Peyer's patch (tissue), 4 donors: Measurements from ENCODE around the gene GIMD1. TPM values are rescaled to one million over a fixed set of nuclear protein-coding genes. Genes with fewer than 3 reads are reported as not detected.

Source experiments
- DNase-seq, 3 donors: peaks; one replicate each; pipeline ENCODE4 v3.0.0-alpha.2; 2017 to 2019
- H3K27ac ChIP-seq, 4 donors: fragments of 200-600 bp; sonication (generic); one replicate each; pipeline ENCODE4 v1.5.1; 2016 to 2019
- H3K27me3 ChIP-seq, 2 donors: fragments of 200-600 bp; sonication (generic); one replicate each; pipeline ENCODE4 v1.5.1; 2019
- H3K36me3 ChIP-seq, 3 donors: fragments of 200-600 bp; sonication (generic); one replicate each; pipeline ENCODE4 v1.5.1; 2016 to 2019
- H3K4me1 ChIP-seq, 4 donors: fragments of 200-600 bp; sonication (generic); one replicate each; pipeline ENCODE4 v1.5.1; 2016 to 2019
- H3K4me3 ChIP-seq, 4 donors: fragments of 200-600 bp; sonication (generic); 1 replicate in 3 of 4; 2 replicates in 1 of 4; pipeline ENCODE4 v1.5.1; 2016 to 2019; ENCODE audit warnings: mild to moderate bottlenecking in 1 of 4
- H3K9me3 ChIP-seq, 4 donors: fragments of 200-600 bp; sonication (generic); one replicate each; pipeline ENCODE4 v1.5.1; 2016 to 2019; ENCODE audit warnings: mild to moderate bottlenecking in 1 of 4
- CTCF ChIP-seq, 6 experiments: fragments of 450-650 bp in 4 of 6; fragments of 200-600 bp in 2 of 6; sonication (generic) in 1 of 6; IDR thresholded peaks; one replicate each; pipeline ENCODE4 v1.5.1; 2017 to 2019; ENCODE audit warnings: antibody characterized with exemption in 6 of 6, mild to moderate bottlenecking in 3 of 6, moderate library complexity in 1 of 6
- POLR2A ChIP-seq, 2 donors: fragments of 450-650 bp; IDR thresholded peaks; one replicate each; pipeline ENCODE4 v1.5.1; 2017; ENCODE audit warnings: antibody characterized with exemption in 2 of 2, mild to moderate bottlenecking in 2 of 2, moderate library complexity in 2 of 2
- total RNA-seq, 4 donors: library from RNA; depleted of rRNA; stranded (reverse); fragments of >200 nt; gene quantifications; one replicate each; pipeline ENCODE4 v1.1.0, GENCODE V29; 2016

The GIMD1 gene
- total RNA-seq, 4 donors from 2014 or later = 3.1 to 27.5 TPM; not detected in 2

GRCh38 chr4:106312997-106313522 is 55.5 kb downstream of the GIMD1 start:
- Histone ChIP-seq H3K27me3 (no peaks in the 10 kb centered on the region), H3K9me3 (no peaks in the 10 kb centered on the region), H3K4me1 (peaks cover 0 to 19% (median 5%) of the 10 kb centered on the region in 4 donors), H3K4me3 (no peak overlapping the region), H3K36me3 (no peaks in the 10 kb centered on the region), H3K27ac (no peak overlapping the region)
- TF ChIP-seq CTCF (IDR thresholded peaks at IDR 0.05) = no peak
- TF ChIP-seq POLR2A (IDR thresholded peaks at IDR 0.05) = no peak
- DNase-seq = no peak

- DNase-seq = no peak
- H3K4me1 ChIP-seq = peaks cover 0 to 12% (median 2%) of the 10 kb centered on the region in 4 donors
- H3K27me3 ChIP-seq = no peaks in the 10 kb centered on the region
- TF ChIP-seq POLR2A (IDR thresholded peaks at IDR 0.05) = no peak
- TF ChIP-seq CTCF (IDR thresholded peaks at IDR 0.05) = no peak
- no peaks in the 10 kb centered on the region for H3K9me3 ChIP-seq
- no peak overlapping the region for H3K27ac ChIP-seq
- H3K36me3 ChIP-seq = no peaks in the 10 kb centered on the region
- no peak overlapping the region for H3K4me3 ChIP-seq
Observed at GRCh38 chr4:106312377-106312776, 56.2 kb downstream of the GIMD1 start.

Other genes starting within 250 kb of the GIMD1 start
- 10 to 100 TPM; 39.9 to 96.6 (median 53.1) TPM for gene TBCK, start 52.6 kb downstream of the GIMD1 start, total RNA-seq
- 10 to 100 TPM; 18.3 to 40.4 (median 19.5) TPM for gene AIMP1, start 52.2 kb downstream of the GIMD1 start, total RNA-seq